Stimulated activated CD4-positive, alpha-beta T cell treated with anti-CD3 and anti-CD28 coated beads, Interleukin-12 subunit alpha, Interleukin-12 subunit beta, amount 100 ng/mL, for 24 hours (primary cell): ENCODE results near the gene KLC3.
"Not testable (repeated sequence)": the region's sequence is repeated elsewhere in the genome, so short reads cannot be mapped to it uniquely, and the experiment has no call there.

Experiments
- DNase-seq, 2 experiments: peaks; one replicate each; pipeline ENCODE4 v3.0.0-alpha.2; 2020; ENCODE audit warnings: low read depth in 2 of 2

KLC3 gene

GRCh38 chr19:45315304-45315703 is 25.2 kb upstream of the KLC3 start:
- no peak for DNase-seq

- DNase-seq = no peak
These were observed 19.4 kb upstream of the KLC3 start for GRCh38 chr19:45320997-45321775.

GRCh38 chr19:45321848-45322247 is 18.7 kb upstream of the KLC3 start:
- no peak for DNase-seq

GRCh38 chr19:45322311-45322710 is 18.2 kb upstream of the KLC3 start:
- no peak for DNase-seq

GRCh38 chr19:45322744-45323281 is 17.7 kb upstream of the KLC3 start, which contains the start of gene CKM:
CKM (minus strand) TSS chr19:45322875; CDS start chr19:45319713, 3,162 bp downstream.
- DNase-seq = no peak

- DNase-seq = no peak
These were observed 16.9 kb upstream of the KLC3 start for GRCh38 chr19:45323671-45324081.

GRCh38 chr19:45324349-45324907 is 16.1 kb upstream of the KLC3 start:
- DNase-seq = no peak

GRCh38 chr19:45327404-45328143 is 13.0 kb upstream of the KLC3 start:
- no peak for DNase-seq

GRCh38 chr19:45331411-45331810 is 9.1 kb upstream of the KLC3 start:
- DNase-seq = no peak

GRCh38 chr19:45333609-45334303 is 6.8 kb upstream of the KLC3 start:
- no peak for DNase-seq

GRCh38 chr19:45334881-45335280 is 5.7 kb upstream of the KLC3 start:
- not testable (repeated sequence) for DNase-seq

- DNase-seq = no peak
These were observed 3.8 kb upstream of the KLC3 start for GRCh38 chr19:45336696-45337251.

GRCh38 chr19:45339629-45340028 is 921 bp upstream of the KLC3 start:
- DNase-seq = no peak

- DNase-seq = no peak
These were observed 426 bp downstream of the KLC3 start for GRCh38 chr19:45340899-45341453.

- DNase-seq = no peak
These were observed 2.4 kb downstream of the KLC3 start for GRCh38 chr19:45342911-45343310.

- no peak for DNase-seq
These were observed 4.3 kb downstream of the KLC3 start for GRCh38 chr19:45344621-45345505.

GRCh38 chr19:45345506-45345860 is 4.9 kb downstream of the KLC3 start:
- DNase-seq = no peak

GRCh38 chr19:45346449-45346848 is 5.9 kb downstream of the KLC3 start:
- no peak for DNase-seq

GRCh38 chr19:45347570-45348366 is 7.2 kb downstream of the KLC3 start:
- DNase-seq = no peak
